ENCODE results near the gene RXRG.

GRCh38 chr1:165463978-165464377 is 19.1 kb upstream of the RXRG start:
- TF ChIP-seq POLR2AphosphoS5 (IDR thresholded peaks at IDR 0.05) (no peak), RAD21 (conservative IDR thresholded peaks at IDR 0.05) (no peak), EP300 (conservative IDR thresholded peaks at IDR 0.05; ENCODE audit: poor library complexity, severe bottlenecking) (no peak), SMC3 (conservative IDR thresholded peaks at IDR 0.05; ENCODE audit: poor library complexity) (no peak), EZH2 (IDR thresholded peaks at IDR 0.05; ENCODE audit: borderline replicate concordance, insufficient read depth, low read length, poor library complexity, severe bottlenecking) (no peak), TAF1 (IDR thresholded peaks at IDR 0.05; ENCODE audit: low read depth) (no peak)
- TF ChIP-seq, protein P1, sequence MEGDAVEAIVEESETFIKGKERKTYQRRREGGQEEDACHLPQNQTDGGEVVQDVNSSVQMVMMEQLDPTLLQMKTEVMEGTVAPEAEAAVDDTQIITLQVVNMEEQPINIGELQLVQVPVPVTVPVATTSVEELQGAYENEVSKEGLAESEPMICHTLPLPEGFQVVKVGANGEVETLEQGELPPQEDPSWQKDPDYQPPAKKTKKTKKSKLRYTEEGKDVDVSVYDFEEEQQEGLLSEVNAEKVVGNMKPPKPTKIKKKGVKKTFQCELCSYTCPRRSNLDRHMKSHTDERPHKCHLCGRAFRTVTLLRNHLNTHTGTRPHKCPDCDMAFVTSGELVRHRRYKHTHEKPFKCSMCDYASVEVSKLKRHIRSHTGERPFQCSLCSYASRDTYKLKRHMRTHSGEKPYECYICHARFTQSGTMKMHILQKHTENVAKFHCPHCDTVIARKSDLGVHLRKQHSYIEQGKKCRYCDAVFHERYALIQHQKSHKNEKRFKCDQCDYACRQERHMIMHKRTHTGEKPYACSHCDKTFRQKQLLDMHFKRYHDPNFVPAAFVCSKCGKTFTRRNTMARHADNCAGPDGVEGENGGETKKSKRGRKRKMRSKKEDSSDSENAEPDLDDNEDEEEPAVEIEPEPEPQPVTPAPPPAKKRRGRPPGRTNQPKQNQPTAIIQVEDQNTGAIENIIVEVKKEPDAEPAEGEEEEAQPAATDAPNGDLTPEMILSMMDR (IDR thresholded peaks at IDR 0.05; ENCODE audit: poor library complexity, severe bottlenecking): no peak
